ENCODE measurements around the gene RGS16. TPM values are rescaled to one million over a fixed set of nuclear protein-coding genes. Genes with fewer than 3 reads are reported as not detected.

RGS16 gene
- total RNA-seq, 1 donor from 2014 or later = 10.2 TPM

DNA sequence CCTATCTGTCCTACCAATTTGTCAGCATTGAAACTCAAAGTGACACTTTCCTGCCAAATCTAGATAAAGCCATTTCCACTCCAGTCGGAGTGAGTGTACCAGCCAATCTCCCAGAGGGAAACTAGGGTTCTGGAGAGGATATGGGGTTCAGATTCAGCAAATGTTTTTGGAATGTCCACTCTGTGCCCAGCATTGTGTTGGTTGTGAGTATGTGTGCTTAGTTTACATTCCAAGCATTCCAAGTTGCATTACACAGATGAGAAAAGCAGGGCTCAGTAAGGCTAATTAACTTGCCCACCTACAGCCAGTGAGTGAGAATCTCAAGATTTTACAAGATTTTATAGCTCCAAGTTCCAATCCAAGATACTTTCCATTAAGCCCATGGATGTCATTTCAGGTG, 26.4 kb upstream of the RGS16 start:
- intact Hi-C loops (cut with micrococcal nuclease) = no loop called here

DNA sequence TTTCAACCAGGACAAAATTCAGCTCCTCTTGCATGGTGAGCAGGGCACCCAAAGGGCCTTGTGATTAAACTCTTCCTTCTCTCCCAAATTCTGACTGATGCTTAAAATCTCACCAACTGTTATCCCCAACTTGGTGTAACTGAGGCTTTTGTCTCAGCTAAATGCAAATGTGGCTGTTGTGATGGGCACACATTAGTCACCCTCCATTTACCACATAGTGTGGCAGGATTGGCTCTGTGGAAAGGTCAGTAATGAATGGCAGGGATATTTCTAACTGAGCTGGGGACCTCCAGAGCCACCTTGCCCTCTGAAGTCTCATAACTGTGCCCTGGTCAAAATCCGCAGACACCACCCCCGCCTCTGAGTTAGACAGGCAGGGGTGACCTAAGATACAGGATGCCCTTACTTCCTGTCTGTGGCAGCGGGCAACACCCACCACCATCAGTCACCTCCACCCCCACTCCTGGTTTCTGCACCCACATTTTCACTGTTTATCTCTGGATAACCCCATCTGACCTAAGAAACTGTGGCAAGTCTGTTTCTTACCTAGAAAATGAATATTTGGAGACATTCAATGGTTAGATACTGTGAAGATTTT, 25.4 kb upstream of the RGS16 start:
- intact Hi-C loops (cut with micrococcal nuclease) = no loop called here

DNA sequence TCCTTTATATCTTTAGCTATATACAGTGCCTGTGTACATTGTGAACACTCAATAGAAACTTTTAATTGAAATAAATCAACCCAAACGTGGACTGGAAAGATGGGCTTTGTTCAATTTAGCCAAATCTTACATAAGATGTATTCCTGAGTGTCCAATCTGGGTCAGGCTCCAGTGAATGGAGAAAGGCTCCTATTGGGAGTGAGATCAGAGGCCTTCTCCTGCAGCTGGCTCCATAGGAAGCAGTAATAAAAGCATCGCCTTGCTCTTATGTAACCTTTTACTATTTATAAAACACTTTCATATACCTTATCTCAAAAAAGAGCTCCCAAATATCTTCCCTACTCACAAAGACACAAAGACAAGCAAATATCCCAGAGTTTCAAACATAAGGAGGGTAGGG, 24.9 kb upstream of the RGS16 start:
- intact Hi-C loops (cut with micrococcal nuclease) = no loop called here

DNA sequence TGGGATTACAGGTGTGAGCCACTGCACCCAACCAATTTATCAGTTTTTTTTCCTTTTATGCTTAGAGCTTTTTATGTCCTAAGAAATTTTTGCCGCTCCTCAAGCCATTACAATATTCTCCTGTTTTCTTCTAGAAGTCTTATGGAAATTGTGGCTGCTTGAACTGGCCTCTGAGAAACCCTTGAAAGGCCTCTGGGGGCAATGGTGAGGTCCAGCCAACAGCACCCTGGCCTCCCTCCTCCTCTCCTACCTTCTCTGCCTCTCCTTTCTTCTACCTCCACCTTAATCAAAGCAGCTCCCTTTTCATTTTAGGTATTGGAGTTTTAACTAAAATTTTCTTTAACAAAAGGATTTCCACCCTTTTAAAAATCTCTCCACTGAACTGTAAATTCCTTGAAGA, 24.5 kb upstream of the RGS16 start:
- intact Hi-C loops (cut with micrococcal nuclease) = no loop called here

DNA sequence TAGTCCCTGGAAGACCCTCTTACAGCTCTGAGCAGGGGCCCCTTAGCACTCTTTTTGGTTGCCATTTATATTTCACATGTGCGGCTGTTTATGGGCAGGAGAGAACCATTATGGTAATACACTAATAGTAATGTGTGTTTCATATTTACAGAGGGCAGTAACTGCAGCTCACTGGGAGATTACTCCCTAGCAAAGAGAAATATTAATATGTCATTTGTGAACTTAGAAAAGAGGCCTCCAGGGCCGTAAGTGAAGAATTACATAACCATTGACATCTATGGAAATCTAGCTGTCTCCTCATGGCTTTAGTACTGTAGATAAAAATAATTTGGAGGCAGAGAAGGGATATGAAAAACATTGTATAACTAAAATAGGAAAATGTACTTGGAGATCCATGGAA, 23.4 kb upstream of the RGS16 start:
- intact Hi-C loops (cut with micrococcal nuclease) = no loop called here

DNA sequence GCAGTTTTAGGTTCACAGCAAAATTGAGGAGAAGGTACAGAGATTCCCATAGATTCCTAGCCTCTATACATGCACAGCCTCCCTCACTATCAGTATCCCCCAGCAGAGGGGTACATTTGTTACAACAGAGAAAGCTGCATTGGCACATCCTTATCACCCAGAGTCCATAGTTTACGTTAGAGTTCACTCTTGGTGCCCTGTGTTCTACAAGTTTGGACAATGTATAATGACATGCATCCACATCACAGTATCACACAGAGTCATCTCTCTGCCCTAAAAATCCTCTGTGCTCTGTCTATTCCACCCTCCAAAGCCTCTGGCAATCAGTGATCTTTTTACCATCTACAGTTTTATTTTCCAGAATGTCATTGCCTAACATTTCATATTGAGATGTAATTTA, 22.3 kb upstream of the RGS16 start:
- intact Hi-C loops (cut with micrococcal nuclease) = no loop called here

DNA sequence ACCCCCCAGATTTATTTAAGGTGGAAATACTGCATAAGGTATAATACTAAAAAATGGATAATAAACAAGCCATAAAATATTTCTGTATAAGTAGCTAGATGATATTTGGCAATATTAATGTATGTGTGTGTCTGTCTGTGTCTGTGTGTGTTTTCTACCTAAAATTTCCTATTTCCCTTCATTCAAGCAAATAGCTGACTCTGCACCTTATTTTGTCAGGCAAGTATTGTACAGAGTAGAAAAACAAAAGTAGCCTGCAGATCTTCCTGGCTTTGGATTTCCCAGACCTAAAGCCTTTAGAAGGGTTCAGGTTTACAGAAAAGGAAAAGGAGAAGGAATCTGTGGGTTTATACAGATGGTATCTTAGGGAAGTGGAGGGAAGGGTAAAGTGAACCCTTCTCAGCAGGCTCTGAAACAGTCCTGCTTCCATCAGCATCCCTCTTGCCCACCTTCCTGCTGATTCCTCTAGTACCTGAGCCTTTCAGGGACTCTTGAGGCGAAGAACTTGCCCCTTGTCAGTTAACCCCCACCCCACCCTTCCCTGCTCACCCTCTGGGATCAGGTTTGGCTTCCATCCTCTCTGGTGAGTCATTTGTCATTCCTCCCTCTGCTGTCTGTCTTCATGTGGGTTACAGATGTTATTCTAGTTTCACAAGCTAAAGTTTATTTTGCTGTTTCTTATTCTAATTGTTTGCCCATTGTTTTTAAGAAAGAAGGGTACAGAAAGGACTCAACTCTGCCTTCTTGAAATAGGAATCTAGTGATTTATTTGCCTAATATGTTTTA, 21.7 kb upstream of the RGS16 start:
- intact Hi-C loops (cut with micrococcal nuclease) = no loop called here

DNA sequence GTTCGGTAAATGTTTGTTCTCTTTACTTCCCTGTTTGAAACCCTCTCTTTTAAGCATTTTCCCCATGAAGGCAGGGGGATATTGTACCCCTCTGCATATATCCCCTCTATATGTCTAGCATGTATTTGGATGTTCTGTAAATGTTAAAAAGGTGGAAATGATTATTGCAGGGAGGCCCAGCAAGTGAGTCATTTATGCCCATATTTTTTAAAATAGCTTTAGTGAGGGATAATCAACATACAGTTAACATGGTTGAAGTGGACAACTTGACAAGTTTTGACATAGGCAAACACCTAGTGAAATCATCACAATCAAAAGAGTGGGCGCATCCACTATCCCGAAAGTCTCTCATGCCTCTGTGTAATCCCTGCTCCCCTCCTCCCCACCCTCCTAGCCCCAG, 20.8 kb upstream of the RGS16 start:
- intact Hi-C loops (cut with micrococcal nuclease) = no loop called here

DNA sequence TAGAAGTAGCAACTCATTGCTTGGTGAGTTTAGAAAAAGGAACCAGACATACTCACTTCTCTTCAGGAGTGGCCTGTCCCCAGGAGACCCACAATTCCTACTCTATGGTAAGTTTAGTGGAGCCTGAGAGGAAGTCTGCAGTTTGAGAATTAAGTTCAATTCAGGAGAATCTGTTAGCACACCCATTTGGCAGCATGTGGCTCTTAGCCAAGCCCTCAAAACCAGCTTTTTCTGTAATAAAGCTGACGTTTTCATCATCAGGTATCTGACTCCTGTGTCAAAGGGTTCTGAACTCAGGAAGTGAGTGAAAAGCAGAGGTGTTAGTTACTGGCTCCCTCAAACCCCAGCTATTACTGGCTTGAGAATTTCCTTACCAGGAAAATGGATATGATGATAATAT, 20.4 kb upstream of the RGS16 start:
- intact Hi-C loops (cut with micrococcal nuclease) = loop anchor here (1.0 kb wide), 1 partner anchor 8 kb away; no protein-coding TSS in a partner anchor

DNA sequence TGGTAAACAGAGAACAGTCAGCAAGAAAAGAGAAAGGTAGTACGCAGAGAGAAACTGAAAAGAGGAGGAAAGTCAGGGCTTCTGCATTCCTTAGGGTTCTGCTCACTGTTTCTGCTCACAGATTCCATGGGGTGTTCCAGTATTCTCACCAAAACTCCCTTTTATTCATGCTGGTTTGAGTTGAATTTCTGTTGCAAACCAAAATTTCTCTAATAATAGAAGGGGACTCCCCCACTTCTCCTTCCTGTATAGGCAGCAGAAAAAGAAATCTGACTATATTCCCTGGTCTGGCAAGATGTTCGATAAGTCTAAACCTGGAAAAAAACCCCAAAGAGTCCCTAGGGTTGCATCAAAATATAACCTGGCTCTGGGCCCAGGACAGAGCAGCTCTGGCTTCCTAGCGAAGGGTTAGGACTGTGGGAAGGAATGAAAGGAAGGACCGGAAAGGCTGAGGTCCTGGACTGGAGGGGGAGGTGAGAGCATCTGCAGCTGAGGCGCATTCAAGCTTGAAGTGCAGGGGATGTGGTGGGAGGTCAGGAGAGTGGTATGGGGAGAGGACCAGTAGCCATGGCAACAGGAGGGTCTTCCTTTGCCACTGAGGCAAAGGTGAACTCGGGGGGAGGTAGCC, 18.8 kb upstream of the RGS16 start:
- intact Hi-C loops (cut with micrococcal nuclease) = no loop called here

DNA sequence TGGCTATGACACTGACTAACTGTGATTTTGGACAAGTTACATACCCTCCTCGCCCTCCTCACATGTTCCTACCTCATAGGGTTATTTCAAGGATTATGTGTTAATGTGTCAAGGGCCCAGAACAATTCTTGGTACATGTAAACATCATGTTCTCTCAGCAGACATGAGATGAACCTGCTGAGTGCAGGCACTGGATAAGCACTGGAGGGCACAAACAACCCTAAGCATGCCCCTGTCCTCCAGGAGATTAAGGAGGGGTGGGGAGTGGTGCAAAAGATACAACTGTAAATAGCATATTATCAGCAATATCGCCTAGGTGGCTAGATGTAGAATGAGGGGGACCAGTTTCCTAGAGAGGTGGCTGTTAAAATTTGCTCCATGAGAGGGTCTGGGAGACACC, 17.7 kb upstream of the RGS16 start:
- intact Hi-C loops (cut with micrococcal nuclease) = no loop called here

DNA sequence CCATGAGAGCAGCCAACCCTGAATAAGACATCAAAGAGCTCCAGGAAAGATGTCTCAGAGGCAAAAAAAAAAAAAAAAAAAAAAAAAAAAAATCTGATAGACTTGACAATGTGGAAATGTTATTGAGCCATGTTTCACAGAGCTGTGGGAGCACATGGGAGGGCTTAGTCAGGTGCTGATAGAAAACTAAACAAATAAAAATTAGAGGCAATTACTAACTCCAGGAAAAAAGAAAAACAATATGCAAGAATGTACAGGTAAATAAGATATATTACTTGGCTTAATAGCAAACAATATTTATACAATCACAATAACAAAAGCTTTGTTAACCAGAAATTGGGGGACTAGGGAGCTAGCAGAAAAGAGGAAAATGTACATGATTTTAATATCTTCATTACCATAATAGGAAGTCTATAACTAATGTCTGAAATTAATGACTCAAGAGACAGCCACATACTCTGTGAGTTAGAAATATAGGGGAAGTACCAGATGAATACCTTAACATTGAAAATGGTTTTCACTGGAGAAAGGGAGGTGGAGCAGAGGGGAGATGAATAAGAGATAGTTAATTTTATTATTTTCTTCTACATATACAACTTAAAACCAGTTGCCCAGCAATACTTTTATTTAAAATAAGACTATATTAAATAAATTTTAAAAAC, 16.9 kb upstream of the RGS16 start:
- intact Hi-C loops (cut with micrococcal nuclease) = no loop called here

DNA sequence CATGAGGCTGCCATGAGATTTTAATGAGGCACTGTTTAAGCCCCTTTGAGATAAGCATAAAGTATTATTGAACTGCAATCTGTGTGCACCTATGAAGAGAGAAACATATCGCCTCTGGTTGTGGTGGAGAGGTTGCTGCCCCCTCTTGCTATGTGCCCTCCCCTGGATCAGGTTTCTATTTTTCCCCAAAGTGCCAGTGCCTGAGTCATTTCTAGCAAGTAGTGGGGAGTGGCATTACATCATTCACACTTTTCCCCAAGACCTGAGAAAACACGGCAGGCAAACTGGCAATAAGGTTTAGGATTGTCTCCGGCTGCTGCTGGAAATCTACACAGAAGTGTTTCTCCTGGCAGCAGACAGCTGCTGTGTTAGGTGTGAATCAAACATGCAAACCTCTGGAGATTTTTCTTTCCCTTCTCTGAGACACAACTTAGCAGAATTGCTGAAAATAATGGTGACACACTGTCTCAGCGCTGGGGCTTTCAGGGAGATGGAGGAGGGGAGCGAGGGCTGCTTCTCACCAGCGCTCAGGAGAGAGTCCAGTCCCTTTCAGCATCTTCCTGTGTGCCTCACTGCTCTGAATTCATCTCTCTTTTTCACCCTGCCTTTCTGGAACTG, 13.7 kb upstream of the RGS16 start:
- intact Hi-C loops (cut with micrococcal nuclease) = loop anchor here (5.0 to 10.0 kb wide), 3 partner anchors 89 to 1593 kb away; partner anchors contain the start of gene STX6

DNA sequence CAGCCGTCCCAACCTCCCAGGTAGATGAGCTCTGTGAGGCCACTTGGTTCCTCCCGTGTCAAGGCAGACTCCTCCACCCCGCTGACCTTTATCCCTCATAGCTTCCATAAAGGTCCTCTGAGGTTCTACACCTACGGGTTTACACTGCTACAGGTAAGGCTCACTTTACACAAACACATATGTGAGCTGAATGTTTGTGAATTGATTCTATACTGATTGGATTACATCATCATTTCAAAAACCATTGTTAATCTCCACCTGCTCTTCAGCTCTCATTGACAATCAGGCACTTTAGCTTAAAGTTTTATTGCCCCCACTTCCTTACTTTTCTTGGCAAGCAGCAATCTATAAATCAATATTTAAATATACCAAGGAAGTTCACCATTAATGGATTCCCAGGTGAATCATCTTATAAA, 12.8 kb upstream of the RGS16 start:
- intact Hi-C loops (cut with micrococcal nuclease) = loop anchor here (5.0 to 10.0 kb wide), 3 partner anchors 90 to 1592 kb away; partner anchors contain the start of gene STX6

DNA sequence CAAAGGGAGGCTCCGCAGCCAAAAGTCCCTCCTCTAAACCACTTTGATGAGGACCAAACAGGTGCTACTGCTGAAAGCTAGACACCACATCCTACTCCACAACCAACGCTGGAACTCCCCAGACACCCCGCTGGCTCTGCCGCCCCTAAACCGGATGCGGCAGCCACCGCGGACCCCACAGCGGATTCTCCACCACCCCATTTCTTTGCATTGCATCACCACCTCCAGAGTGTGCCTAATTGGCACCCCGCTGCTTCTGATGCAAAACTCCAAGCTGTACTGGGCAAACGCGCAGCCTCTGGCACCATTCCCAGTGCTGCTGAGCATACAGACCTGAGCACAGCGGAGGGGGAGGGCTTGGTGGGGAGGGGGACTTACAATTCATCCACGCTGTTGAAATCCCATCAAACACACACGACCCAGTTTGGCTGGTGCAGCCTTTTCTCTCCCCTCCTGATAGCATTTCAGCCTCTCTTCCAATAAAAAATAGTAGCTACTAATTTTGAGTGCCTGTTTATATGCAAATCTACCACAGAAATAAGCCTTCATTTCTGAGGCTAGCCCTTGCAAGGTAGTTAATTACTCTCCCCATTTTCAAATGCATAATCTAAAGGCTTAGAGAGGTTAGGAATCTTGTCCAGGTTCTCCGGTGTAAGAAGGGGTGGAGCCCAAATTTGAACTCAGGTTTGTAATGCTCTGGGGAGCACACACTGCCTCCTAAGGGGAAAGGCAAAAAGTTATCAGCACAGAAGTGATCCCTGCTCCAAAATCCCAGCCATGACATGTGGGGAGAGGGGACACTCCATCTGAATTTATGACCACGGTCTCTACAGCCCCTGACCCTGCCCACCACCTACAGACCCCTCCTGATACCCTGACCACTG, 12.2 kb upstream of the RGS16 start:
- intact Hi-C loops (cut with micrococcal nuclease) = loop anchor here (1.0 to 10.0 kb wide), 6 partner anchors 8 to 1592 kb away; partner anchors contain the start of genes DHX9 and STX6

DNA sequence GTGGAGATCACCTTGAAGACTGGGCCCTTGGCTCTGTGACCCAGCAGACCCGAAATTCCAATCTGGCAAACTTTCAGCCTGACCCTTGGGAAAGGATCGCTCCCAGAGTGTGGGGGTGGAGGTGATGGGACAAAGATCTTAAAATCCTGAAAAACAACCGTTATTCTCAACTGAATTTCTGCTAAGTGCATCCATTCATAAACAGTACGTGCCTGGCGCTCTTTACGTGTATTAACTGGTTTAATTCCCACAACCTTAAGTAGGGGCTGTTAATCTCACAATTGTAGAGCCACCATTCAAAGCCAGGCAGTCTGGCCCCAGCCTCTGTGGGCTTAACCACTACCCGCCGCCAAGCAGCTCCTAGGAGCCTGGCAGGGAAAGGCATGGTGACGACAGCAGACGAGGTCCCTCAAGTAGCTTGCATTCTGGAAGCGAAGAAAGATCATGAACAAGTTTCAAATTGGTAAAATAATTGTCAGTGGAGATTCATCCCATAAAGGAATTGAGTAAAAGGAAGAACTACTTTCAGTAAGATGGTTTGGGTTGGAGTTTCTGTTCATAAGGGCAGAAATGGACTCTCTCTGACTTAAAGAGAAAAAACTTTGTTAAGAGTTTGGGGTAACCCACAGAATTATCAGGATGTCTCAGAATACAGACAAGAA, 11.4 kb upstream of the RGS16 start:
- intact Hi-C loops (cut with micrococcal nuclease) = loop anchor here (1.0 to 10.0 kb wide), 7 partner anchors 9 to 1591 kb away; partner anchors contain the start of genes DHX9, RGS16 and STX6

DNA sequence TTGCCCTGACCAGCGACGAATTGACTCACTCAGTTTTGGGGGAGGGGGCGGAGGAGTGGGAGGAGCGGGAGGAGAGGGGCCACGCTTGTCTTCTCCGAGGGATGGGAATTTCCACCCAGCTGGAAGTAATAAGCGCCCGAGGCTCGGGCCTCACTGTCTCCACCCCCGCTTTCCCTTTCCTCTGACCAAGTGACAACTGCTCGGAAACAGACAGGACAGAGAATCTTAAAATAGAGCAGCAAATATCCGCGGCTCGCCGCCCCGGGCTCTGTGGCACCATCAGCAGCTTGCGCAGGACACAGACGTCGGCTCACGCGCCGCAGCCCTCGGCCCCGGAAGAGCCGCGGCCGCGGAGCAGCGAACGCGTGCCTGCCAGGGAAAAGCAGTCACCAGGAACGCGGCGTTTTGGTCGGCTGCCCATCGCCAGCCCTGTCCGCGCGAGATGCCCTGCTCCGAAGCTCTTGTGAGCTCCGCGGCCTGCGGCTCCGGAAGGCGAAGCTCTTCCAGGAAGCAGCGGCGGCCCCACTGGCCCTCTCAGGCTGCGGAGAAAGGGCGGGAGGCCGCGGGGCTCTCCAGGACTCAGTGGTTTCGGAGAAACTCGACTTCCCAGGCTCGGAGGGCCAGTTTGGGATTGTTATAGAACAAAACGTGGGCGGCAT, 10.7 kb upstream of the RGS16 start:
- intact Hi-C loops (cut with micrococcal nuclease) = loop anchor here (1.0 to 10.0 kb wide), 4 partner anchors 11 to 1590 kb away; partner anchors contain the start of genes RGS16 and STX6

DNA sequence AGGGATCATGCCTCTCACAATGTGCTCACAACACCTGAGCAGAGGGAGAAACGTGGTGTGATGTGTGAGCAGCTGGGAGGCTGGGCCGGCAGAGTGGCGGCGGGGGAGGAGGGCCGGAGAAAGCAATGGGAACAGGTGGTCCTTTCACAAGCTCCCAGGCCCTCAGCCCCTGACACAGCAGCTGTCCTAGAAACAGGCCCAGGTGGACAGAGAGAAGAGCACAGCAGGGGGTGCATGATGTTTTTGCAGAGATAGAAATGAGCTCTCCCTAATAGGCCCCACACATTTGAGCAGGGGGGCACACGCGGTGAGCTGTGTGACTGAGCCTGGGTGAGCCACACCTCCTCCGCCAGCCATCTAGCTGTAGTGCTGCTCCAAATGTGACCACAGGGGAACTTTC, 7.6 kb upstream of the RGS16 start:
- intact Hi-C loops (cut with micrococcal nuclease) = loop anchor here (10.0 kb wide), 1 partner anchor 1587 kb away; the partner anchor contains the start of gene STX6

DNA sequence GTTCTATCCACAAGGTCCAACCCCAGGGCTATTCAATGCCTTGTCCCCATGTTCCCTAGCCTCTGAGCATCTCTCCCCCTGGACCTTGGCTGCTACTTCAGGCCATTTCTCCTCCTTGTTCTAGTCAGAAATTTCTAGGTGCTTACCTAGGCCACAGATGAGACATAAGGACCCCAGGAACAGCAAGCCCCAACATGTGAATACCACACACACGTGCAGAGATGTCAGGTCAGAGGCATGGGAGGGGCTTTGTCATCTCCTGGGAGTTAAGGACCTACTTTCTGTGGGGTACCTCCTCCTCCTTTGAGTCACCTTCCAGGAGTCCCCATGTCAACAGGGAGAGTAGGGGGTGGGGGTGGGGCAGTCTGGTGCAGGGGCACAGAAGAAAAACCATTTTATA, 7.1 kb upstream of the RGS16 start:
- intact Hi-C loops (cut with micrococcal nuclease) = loop anchor here (10.0 kb wide), 1 partner anchor 1587 kb away; the partner anchor contains the start of gene STX6

All from T-helper 2 cell treated with Interferon-gamma antibody and Interleukin-4, amounts not matched to agents 100 ng/mL and 5 ng/mL, for 36 hours (primary cell).